ENCODE data around the gene FAM221B. TPM values are rescaled to one million over a fixed set of nuclear protein-coding genes. Genes with fewer than 3 reads are reported as not detected.

Gene FAM221B
- total and polyA plus RNA-seq, 9 of the 15 experiments (the other 6 are each of a cell fraction or from before 2014, with no cell fraction given) = 0.01 TPM; not detected in 8

DNA sequence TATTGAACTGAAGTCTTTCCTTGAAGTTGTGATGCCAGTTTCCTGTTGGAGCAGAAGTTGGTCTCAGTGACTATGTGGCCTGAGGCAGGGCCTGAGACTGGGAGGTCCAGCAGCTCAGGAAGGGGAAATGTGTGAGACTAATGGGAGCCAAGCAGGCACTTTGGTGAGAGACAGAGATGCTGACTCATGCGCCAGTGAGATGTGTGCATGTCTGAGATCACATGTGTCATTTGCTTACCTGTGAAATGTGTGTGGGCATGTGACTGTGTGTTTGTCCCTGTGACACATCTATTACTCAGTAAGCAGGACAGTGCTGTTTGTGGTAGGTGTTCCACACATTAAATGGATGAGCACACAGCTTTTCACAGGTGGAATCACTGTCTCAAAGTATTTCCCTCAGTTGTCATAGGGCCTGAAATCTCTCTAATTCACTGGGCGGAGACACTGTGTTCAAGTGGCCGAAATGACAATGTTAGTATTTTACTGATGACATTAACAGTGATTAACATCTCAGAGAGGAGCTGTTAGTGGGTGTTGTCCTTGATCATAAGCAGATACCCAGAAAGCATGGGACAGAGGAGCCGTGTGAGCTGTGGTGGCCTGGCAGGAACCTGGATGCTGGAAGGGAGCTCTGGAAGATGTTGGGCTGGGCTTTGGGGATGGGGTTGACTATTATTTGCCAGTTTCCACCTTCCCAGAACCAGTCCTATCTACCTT, 29.7 kb downstream of the FAM221B start (continued):
- TF ChIP-seq, protein P1, sequence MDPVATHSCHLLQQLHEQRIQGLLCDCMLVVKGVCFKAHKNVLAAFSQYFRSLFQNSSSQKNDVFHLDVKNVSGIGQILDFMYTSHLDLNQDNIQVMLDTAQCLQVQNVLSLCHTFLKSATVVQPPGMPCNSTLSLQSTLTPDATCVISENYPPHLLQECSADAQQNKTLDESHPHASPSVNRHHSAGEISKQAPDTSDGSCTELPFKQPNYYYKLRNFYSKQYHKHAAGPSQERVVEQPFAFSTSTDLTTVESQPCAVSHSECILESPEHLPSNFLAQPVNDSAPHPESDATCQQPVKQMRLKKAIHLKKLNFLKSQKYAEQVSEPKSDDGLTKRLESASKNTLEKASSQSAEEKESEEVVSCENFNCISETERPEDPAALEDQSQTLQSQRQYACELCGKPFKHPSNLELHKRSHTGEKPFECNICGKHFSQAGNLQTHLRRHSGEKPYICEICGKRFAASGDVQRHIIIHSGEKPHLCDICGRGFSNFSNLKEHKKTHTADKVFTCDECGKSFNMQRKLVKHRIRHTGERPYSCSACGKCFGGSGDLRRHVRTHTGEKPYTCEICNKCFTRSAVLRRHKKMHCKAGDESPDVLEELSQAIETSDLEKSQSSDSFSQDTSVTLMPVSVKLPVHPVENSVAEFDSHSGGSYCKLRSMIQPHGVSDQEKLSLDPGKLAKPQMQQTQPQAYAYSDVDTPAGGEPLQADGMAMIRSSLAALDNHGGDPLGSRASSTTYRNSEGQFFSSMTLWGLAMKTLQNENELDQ (CRISPR knock-in tag; IDR thresholded peaks at IDR 0.05; ENCODE audit: borderline replicate concordance) = no peak
- no peak for TF ChIP-seq ZNF277 (CRISPR knock-in tag; IDR thresholded peaks at IDR 0.05; ENCODE audit: borderline replicate concordance)
- TF ChIP-seq BMI1 (IDR thresholded peaks at IDR 0.05; ENCODE audit: low read length) = no peak
- TF ChIP-seq C11orf30 (IDR thresholded peaks at IDR 0.05; ENCODE audit: low read depth) = peak; percentile 95
- peak; percentile 51 to 60 for TF ChIP-seq NRF1 (conservative IDR thresholded peaks at IDR 0.05 in 1 of 2, IDR thresholded peaks at IDR 0.05 in 1 of 2)
- TF ChIP-seq USF1 (CRISPR knock-in tag; IDR thresholded peaks at IDR 0.05) = peak; percentile 55; the same call in 1 of the 2 replicates
- TF ChIP-seq ZKSCAN3 (CRISPR knock-in tag; IDR thresholded peaks at IDR 0.05) = no peak
- TF ChIP-seq PYGO2 (tag; IDR thresholded peaks at IDR 0.05) = no peak
- TF ChIP-seq BACH1 (tag; IDR thresholded peaks at IDR 0.05) = 0 out of 2 replicates have a peak, but pooled peaks have one; percentile 24
- TF ChIP-seq EWSR1 (IDR thresholded peaks at IDR 0.05; ENCODE audit: borderline replicate concordance, low read depth, partially characterized antibody) = no peak
- peak; percentile 49 for TF ChIP-seq ARID1B (IDR thresholded peaks at IDR 0.05)
- peak; percentile 64 for TF ChIP-seq DPF2 (IDR thresholded peaks at IDR 0.05)
- TF ChIP-seq ARID3A (IDR thresholded peaks at IDR 0.05; ENCODE audit: borderline replicate concordance, low read depth, low read length) = no peak
- no peak for TF ChIP-seq ARID2 (IDR thresholded peaks at IDR 0.05)
- no peak for TF ChIP-seq ZNF77 (CRISPR knock-in tag; IDR thresholded peaks at IDR 0.05)
- no peak for TF ChIP-seq ZNF3 (CRISPR knock-in tag; IDR thresholded peaks at IDR 0.05)
- TF ChIP-seq NFIC (IDR thresholded peaks at IDR 0.05) = no peak
- TF ChIP-seq MLLT1 (IDR thresholded peaks at IDR 0.05) = no peak
- TF ChIP-seq JUND (IDR thresholded peaks at IDR 0.05; ENCODE audit: borderline replicate concordance, low read depth, low read length) = peak; percentile 76; the same call in 1 of the 2 replicates
- peak; percentile 56; the same call in 1 of the 3 replicates for TF ChIP-seq JUND (tag; IDR thresholded peaks at IDR 0.05; ENCODE audit: borderline replicate concordance, low read depth, low read length)
- TF ChIP-seq ZNF778 (CRISPR knock-in tag; IDR thresholded peaks at IDR 0.05) = no peak

Data from K562 (cell line).